Activated CD8-positive, alpha-beta memory T cell treated with anti-CD3 and anti-CD28 coated beads, Interleukin-2, amount 50 U/mL, for 48 hours (primary cell): ENCODE results near the gene FUCA2.

Experiments used
- DNase-seq: peaks from one replicate; pipeline ENCODE4 v3.0.0-alpha.2; 2020

The FUCA2 gene

GRCh38 chr6:143510991-143511891 lies at the start of gene FUCA2:
Gene FUCA2, minus strand, starts transcription at chr6:143511720. Its CDS starts 86 bp downstream, at chr6:143511634.
- DNase-seq, result peak; percentile 79

GRCh38 chr6:143561105-143561704 lies 49.7 kb upstream of the FUCA2 start:
- no peak for DNase-seq

DNA sequence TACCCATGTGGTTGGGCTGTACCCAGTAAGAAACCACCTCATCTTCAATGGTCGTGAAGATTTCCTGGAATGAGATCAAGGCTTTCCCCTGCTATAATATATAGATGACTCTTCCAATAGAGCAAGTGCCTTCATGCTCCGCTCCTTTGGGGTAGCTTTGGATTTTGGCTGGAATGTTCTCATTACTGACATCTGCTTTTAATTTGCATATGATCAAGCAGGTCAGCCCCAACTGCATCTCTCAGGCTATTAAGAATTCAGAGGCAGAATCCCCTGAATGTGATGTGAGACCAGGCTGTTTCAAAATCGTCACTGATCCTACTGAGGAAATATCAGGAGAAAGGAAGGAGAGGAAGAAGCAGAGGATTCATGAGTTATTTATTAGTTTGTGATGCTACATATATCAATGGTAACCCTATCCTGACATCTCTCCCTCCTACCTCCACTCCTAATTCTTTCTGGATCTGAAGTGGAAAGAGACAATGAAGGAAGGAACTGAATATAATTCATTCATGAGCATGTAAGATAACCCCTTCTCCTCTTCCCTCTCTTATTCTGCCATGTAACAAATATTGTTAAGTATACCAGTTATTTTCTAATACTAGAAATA lies 47.6 kb upstream of the FUCA2 start:
- DNase-seq, result no peak

GRCh38 chr6:143556529-143556928 lies 45.0 kb upstream of the FUCA2 start:
- DNase-seq, result no peak

DNA sequence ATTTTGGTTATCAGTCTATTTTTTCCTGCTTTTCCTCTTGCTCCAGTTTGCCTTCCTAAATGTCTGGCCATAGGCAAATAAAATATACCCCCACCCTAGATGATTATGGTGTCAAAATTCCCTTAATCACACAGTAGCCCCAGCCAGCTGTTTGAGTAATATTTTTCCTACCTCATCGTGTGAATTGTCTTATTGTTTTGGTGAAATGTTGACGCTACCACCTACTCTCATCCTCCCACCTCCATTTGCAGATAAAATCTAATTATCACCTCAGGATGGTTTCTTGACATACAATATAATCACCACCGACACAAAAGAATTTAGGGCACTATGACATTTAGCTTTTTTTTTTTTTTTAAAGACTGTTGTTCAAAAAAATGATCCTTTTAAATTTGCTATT lies 44.1 kb upstream of the FUCA2 start:
- no peak for DNase-seq

DNA sequence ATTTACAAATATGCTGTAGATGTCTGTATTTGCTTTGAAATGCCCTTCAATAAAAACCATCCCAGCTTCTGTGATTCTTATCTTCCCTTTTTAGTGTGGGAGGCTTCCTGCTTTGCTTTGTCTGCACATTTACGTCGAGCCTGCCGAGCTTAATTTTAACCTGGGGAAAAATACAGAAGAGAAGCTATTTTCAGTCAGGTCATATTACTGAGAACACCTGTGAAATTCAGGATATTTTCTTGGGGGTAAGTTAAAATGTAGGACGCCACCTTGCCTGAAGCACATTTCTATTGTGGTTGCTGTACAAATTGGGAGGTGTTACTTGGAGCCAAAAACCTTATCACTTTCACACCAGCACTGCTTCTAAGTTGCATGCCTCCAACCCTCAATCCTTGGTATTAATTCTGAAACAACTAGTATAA lies 43.6 kb upstream of the FUCA2 start:
- DNase-seq, result no peak

DNA sequence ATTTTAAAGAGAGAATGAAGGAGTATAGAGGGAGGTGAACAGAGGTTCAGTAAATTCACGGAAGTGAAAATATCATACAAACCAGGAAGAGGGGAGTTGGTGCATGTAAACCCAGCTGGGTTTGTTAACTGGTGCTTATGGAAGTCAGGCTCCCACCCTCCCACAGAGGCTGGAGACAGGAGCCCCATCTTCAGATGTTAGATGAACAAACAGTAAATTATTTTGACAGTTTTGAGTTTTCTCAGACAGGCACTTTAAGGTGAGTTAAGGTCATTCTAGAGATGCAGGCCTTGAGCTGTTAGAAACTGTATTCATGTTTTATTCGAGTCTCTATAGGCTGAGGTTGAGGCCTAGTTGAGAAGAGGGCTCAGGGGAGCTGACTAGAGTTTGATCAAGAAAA lies 41.8 kb upstream of the FUCA2 start:
- DNase-seq, result no peak

GRCh38 chr6:143549949-143550268 lies 38.4 kb upstream of the FUCA2 start:
- no peak for DNase-seq

GRCh38 chr6:143549221-143549948 lies 37.9 kb upstream of the FUCA2 start:
- DNase-seq, result no peak

DNA sequence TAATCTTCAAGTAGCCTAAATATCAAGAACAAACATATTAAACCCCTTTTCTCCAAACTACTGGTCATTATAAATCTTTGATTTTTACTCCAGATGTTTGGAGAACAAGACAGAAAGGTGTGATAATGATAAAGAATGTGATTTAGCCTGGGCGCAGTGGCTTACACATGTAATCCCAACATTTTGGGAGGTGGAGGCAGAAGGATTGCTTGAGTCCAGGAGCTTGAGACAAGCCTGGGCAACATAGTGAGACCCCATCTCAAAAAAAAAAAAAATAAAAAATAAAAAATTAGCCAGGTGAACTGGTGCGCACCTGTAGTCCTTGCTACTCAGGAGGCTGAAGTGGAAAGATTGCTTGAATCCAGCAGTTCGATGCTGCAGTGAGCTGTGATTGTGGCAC lies 35.1 kb upstream of the FUCA2 start:
- DNase-seq, result no peak

GRCh38 chr6:143545976-143546547 lies 34.5 kb upstream of the FUCA2 start:
- no peak for DNase-seq

- no peak for DNase-seq
Observed at GRCh38 chr6:143545165-143545564, 33.6 kb upstream of the FUCA2 start.

- DNase-seq, result no peak
Observed at GRCh38 chr6:143544011-143544696, 32.6 kb upstream of the FUCA2 start.

- DNase-seq, result no peak
Observed at GRCh38 chr6:143543435-143543834, 31.9 kb upstream of the FUCA2 start.

DNA sequence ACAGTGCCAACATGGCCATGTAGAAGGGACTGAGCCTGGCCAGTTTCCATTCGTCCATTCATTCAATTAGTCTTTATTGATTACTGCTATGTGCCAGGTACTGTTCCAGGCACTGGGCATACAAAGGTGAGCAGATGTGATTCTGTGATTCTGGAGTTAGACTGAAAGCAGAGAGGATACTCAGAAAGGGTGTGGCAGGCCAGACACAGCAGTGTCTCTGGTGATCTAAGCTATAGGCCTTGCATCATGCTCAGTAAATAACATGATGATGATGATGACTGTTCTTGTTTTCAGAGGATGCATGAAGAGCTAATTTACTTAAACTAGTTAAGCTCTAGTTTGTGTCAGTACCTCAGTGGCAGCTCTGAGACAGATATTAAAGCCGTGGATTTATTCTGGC lies 31.4 kb upstream of the FUCA2 start:
- DNase-seq, result no peak

DNA sequence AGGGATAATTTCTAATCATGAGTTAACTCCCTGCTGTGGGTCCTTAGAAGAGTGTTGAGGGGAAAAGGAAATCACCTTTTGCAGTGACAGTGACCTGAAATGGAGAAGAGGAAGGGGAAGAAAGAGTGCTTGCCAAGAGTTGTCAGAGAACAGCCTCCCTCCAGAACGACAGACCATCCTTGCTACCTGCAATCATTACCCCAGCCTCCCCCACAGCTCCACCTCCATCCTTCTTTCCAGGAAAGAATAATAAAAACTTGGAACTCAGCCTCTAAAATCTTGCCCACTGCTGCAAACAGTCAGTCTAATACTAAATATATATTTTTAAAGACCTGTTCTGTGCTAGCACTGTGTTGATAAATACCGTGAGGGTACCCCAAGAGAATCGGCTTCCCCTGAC lies 28.7 kb upstream of the FUCA2 start:
- no peak for DNase-seq

GRCh38 chr6:143539734-143540133 lies 28.2 kb upstream of the FUCA2 start:
- no peak for DNase-seq

- no peak for DNase-seq
Observed at GRCh38 chr6:143539106-143539505, 27.6 kb upstream of the FUCA2 start.

- no peak for DNase-seq
Observed at GRCh38 chr6:143538374-143538773, 26.9 kb upstream of the FUCA2 start.

DNA sequence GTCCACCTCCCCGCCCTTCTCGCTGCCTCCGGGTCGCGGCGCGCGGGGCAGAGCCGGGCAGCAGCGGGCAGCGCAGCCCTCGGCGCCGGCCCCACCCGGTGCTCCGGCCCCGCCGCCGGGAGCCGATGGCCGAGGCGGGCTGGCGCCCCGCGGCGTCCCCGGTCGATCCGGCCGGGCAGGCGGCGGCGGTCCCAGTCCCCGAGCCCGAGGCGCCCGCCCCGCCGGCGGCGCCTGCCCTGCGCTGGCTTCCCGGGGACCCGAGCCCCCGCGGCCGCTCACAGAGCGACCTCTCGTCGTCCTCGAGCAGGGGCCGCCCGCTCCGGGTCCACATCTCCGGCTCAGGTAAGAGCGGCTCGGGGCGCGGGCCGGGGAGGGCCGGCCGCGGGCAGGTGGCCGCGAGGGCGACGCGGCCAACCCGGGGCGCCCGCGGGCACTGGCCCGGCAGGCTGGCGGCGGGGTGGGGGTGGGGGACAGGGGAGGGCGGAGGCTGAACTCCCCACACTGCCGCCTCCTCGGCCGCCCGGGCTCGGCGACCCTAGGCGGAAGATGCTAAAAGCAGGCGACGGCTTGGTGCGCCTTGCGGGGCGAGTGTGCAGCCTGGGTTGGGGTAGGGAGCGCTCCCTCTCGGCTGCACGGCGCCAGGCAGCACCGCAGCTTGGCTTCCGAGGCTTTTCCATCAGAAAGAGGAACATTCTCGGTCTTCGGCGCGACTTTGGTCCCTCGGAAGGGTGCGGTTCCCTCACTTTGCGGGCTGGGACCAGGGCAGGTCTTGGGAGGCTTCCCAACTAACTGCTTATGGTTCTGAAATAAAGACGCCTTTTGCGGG lies 25.6 kb upstream of the FUCA2 start:
- peak; percentile 77 for DNase-seq

DNA sequence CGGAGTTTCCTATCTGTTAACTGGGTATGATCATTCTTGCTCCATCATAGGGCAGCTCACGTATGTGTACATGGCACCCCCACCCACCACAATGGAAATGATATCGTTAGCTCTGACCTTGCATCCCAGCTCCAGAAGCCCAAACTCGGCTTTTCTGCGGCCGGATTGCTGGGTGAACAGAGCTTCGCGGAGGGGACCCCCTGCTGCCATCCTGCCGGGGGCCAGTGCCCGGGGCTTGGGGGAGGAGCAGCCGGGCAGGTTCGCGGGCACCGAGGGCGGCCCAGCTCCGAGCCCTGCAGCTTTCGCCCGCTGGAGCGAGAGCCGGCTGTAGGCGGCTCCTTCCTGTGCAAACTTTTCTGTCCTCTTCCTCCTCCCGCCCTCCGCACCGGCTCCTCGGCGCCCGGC lies 24.9 kb upstream of the FUCA2 start:
- DNase-seq, result peak; percentile 73

GRCh38 chr6:143535189-143535614 lies 23.7 kb upstream of the FUCA2 start:
- DNase-seq, result no peak
